ENCODE measurements around the gene DOK5.

DOK5 gene

GRCh38 chr20:54620611-54621010, 145.2 kb downstream of the DOK5 start:
- DNase-seq = no peak

- DNase-seq = no peak
These were observed 147.2 kb downstream of the DOK5 start for GRCh38 chr20:54622333-54623295.

GRCh38 chr20:54623991-54624569, 148.7 kb downstream of the DOK5 start:
- DNase-seq = no peak

GRCh38 chr20:54624706-54625390, 149.5 kb downstream of the DOK5 start:
- no peak for DNase-seq

GRCh38 chr20:54625497-54625896, 150.1 kb downstream of the DOK5 start:
- no peak for DNase-seq

GRCh38 chr20:54626126-54626525, 150.7 kb downstream of the DOK5 start:
- DNase-seq = no peak

- DNase-seq = no peak
These were observed 154.2 kb downstream of the DOK5 start for GRCh38 chr20:54629632-54630031.

- DNase-seq = no peak
These were observed 155.2 kb downstream of the DOK5 start for GRCh38 chr20:54630582-54630981.

- DNase-seq = no peak
These were observed 155.7 kb downstream of the DOK5 start for GRCh38 chr20:54631059-54631458.

- DNase-seq = no peak
These were observed 158.3 kb downstream of the DOK5 start for GRCh38 chr20:54633374-54634355.

GRCh38 chr20:54636575-54636974, 161.2 kb downstream of the DOK5 start:
- no peak for DNase-seq

- no peak for DNase-seq
These were observed 164.5 kb downstream of the DOK5 start for GRCh38 chr20:54639941-54640340.

GRCh38 chr20:54640800-54641199, 165.4 kb downstream of the DOK5 start:
- no peak for DNase-seq

- DNase-seq = no peak
These were observed 167.7 kb downstream of the DOK5 start for GRCh38 chr20:54642864-54643667.

GRCh38 chr20:54643761-54644160, 168.4 kb downstream of the DOK5 start:
- no peak for DNase-seq

- no peak for DNase-seq
These were observed 170.2 kb downstream of the DOK5 start for GRCh38 chr20:54645445-54646155.

- no peak for DNase-seq
These were observed 170.7 kb downstream of the DOK5 start for GRCh38 chr20:54646156-54646517.

- no peak for DNase-seq
These were observed 173.2 kb downstream of the DOK5 start for GRCh38 chr20:54648421-54649142.

- peak; percentile 50 for DNase-seq
These were observed 174.1 kb downstream of the DOK5 start for GRCh38 chr20:54649511-54649962.

GRCh38 chr20:54650052-54650719, 174.8 kb downstream of the DOK5 start:
- DNase-seq = no peak
